ENCODE results near the gene HNRNPA1.
"Not testable (repeated sequence)": the region's sequence is repeated elsewhere in the genome, so short reads cannot be mapped to it uniquely, and the experiment has no call there.

The HNRNPA1 gene

GRCh38 chr12:54300225-54300731, 19.8 kb downstream of the HNRNPA1 start:
- no peak for DNase-seq

- DNase-seq, result peak; percentile 55
Observed at GRCh38 chr12:54300732-54301427, 20.4 kb downstream of the HNRNPA1 start, which contains the start of gene NFE2. Gene NFE2 (minus strand): TSS chr12:54301015. CDS start chr12:54295248, 5,767 bp downstream.

DNA sequence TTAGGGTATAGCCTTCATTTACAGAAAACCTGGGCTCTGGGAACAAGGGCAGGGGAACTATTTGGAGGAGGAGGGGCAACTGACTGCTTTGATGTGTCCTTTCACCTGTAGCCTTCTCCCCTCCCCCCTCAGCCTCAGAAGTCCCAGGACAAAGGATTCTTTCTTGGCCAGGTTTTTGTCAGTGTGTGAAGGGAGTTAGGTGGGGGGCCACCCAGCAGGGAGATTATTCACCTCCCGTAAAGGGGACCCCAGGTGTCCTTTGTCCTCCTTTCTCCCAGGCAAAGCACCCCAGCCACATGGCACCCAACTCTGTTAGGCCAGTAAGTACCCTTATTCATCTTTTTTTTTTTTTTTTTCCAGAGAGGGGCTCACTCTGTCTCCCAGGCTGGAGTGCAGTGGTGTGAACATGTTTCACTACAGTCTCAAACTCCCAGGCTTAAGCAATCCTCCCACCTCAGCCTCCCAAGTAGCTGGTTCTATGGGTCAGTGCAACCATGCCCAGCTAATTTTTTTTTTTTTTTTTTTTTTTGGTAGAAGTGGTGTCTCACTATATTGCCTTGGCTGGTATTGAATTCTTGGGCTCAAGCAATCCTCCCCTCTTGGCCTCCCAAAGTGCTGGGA, 21.0 kb downstream of the HNRNPA1 start:
- no peak for DNase-seq

- no peak for DNase-seq
Observed at GRCh38 chr12:54303640-54304039, 23.1 kb downstream of the HNRNPA1 start.

GRCh38 chr12:54304187-54304810, 23.8 kb downstream of the HNRNPA1 start:
- peak; percentile 72 for DNase-seq

DNA sequence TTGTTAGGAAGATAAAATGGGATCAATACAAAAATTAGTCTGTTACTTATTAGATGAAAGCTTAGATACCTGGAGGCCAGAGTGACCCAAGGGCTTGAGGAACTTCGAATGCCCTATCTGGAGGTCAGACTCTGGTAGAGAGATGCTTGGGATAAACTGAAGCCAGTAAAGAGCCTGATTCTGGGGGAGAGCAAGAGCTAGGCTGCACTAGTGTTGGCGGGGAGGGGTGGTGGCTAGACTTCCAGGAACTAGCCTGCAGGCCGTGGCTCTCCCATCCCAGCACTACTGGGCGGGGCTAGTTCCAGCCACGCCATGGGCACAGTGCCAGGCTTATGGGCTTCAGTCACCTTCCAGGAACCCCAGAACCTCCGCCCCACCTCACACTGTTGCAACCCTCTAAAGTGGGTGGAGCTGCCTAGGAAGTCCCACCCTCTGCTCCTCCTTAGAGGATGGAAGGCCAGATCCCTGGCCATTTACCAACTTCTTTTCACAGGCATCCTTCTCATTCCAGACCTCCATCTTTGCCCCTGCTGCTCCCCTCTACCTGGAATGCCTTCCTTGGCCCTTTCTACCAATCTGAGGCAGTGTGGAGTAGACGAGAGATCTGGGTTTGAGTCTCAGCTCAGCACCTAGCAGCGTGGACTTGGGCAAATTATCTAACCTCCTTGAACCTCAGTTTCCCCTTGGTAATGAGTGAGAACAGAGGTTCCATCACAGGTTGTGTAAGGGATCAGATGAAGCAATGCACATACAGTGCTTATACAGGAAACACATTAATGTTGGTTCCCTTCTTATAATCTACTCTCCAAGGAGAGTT, 26.6 kb downstream of the HNRNPA1 start:
- no peak for DNase-seq

- no peak for DNase-seq
Observed at GRCh38 chr12:54311051-54311450, 30.5 kb downstream of the HNRNPA1 start.

GRCh38 chr12:54312309-54312708, 31.8 kb downstream of the HNRNPA1 start:
- not testable (repeated sequence) for DNase-seq

DNA sequence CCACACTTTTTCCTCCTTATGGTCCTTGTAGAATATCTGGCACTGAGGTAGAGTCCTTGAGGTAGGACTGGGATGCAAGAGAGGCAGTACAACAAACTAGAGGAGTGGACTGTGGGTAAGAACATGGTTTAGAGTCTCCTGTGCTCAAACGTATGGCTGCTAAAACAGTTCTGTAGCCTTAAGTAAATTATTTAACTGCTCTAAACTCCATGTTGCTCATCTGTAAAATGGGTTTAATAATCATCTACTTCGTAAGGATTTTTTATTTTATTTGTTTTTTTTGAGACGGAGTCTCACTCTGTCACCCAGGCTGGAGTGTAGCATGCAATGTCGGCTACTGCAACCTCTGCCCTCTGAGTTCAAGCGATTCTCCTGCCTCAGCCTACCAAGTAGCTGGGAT, 40.8 kb downstream of the HNRNPA1 start:
- no peak for DNase-seq

DNA sequence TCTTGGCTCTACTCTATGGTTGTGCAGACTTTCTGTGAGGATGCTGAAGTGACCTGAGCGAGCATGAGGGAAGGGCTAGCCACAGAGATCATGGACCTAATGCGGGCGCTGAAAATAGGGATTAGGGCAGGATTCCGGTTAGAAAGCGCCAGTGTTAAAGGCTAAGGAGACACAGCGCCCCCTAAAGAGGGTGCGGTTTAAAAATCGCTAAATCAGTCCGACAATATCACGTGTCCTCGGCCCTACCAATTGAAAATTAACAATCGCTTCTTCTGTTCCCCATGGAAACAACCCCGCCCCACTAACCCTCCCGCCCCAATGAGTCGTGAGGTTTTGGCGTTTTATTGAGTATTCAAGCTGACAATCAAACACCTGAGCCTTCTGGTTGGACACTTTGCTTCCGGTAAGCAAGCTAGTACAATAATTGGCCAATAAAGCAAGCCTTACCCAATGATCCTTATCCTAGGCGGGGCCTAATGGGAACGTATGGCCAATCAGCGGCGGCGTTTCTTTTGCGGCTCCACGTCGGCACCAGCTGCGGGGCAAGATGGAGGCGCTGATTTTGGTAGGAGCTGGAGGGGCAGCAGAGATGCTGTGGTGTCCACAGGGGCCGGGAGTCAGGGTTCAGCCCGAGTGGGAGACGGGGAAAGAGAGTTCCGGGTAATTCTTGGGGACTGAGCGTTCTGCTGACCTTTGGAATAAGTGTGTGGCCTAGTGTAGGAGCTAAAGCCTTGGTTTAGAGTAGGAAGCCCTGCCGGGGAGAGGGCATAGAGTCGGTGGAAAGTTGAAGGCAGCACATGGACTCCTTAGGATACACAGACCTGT, 44.3 kb downstream of the HNRNPA1 start, which contains the start of gene COPZ1:
Gene COPZ1 (plus strand): TSS at position 515 of the 825 bp plus-strand sequence. CDS start 33 bp downstream, at position 548.
- DNase-seq, result peak; percentile 97

- not testable (repeated sequence) for DNase-seq
Observed at GRCh38 chr12:54325442-54326109, 45.0 kb downstream of the HNRNPA1 start.

DNA sequence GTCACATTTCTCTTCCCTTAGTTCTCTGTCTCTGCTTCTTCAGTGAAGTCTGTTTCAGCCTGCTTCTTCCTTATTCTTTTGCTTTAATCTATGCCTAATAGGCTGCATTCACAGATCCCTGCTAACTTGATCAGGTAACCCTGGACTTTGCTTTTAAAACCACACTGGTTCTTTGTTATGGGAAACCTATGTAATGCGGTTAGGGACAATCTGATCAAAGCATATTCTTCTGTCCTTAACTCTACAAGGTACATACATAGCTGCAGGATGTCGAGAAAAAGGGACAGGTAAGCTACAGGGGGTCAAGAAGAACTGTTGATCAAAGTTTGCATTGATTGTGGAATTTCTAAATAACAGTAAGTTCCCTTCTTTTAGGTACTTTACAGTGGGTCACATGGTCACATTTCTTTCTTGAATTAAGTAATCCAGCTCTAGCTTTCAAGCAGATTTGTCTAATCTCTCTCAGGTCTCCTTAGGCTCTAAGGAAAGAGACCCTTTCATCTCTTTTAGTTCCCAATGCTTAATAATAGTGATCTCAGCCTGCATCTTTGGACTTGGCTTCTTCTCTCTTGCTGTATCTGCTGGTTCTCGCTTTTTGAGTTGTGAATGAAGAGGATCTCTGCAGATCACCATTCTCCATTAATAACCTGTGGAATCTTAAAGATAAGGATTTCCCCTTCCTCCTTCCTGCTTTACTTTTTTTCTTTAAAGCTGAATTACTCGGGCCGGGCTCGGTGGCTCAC, 48.2 kb downstream of the HNRNPA1 start:
- no peak for DNase-seq

GRCh38 chr12:54329759-54330158, 49.2 kb downstream of the HNRNPA1 start:
- no peak for DNase-seq

DNA sequence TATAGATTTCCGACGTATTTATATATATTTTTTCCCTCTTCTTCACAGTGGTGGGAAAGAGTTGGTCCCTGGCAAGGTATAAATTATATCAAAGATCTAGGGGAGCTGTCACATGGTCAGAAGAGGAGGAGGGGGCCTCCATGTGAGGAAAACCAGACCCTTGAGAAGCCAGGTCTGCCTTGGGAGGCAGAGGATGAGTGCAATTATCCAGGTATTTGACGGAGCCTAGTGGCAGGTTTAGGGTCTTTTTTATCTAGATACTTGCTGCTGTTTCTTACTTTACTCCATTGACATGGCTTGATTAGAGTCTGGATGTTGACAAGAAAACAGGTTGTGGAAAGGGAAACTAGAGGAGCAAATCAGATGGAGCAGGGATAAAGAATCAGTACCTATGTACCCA, 49.9 kb downstream of the HNRNPA1 start:
- no peak for DNase-seq

- no peak for DNase-seq
Observed at GRCh38 chr12:54331461-54331860, 50.9 kb downstream of the HNRNPA1 start.

GRCh38 chr12:54333420-54334034, 53.0 kb downstream of the HNRNPA1 start:
- no peak for DNase-seq

All from NCI-H2107 (cell line).